Spleen (tissue), 7 donors: ENCODE measurements around the gene NCAPG2.

Experiments used
- CTCF ChIP-seq, 11 experiments: fragments of 200-600 bp in 7 of 11; fragments of 450-650 bp in 4 of 11; sonication (generic) in 4 of 11; IDR thresholded peaks in 8 of 11; conservative IDR thresholded peaks in 3 of 11; 1 replicate in 7 of 11; 2 replicates in 4 of 11; pipeline versions ENCODE4 v1.4.0 to v1.8.0; 2016 to 2021; ENCODE audit warnings: antibody characterized with exemption in 11 of 11, inconsistent platforms in 4 of 11, mild to moderate bottlenecking in 1 of 11
- POLR2A ChIP-seq, 3 donors: fragments of 450-650 bp; IDR thresholded peaks; one replicate each; pipeline ENCODE4 v1.5.1; 2017; ENCODE audit warnings: antibody characterized with exemption in 3 of 3, mild to moderate bottlenecking in 1 of 3
- donor health status: DM: no; HTN: no; CAD: no; lungs with moderate emphysema.
- donor health status: DM: no; HTN: no; CAD: no.
- donor health status: DM: no; HTN: no; CAD: no.

DNA sequence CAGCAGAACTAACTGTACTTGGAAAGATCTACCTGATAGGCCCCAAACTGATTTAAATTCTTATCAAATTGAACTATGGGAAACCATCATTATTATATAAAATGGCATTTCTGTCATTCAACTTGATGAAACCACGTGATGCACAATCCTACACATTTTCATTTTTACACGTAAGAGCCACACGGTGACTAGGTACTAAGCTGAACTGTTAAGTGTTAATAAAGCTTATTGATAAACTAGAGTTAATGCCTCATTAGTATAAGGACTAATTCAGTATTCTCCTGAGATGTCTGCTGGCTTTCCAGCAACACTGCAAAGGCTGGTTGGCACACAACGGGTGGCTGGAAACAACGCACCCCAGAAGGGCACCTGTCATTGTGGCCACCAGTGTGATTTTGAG, 4.6 kb downstream of the NCAPG2 start:
- no peak for TF ChIP-seq CTCF (IDR thresholded peaks at IDR 0.05 in 8 of 11, conservative IDR thresholded peaks at IDR 0.05 in 3 of 11)
- TF ChIP-seq POLR2A (IDR thresholded peaks at IDR 0.05) = no peak
